ENCODE results near the gene UBR3. TPM values are rescaled to one million over a fixed set of nuclear protein-coding genes. Genes with fewer than 3 reads are reported as not detected.

UBR3 gene
- total RNA-seq, 2 donors from 2014 or later = 30.1 to 38.4 TPM

DNA sequence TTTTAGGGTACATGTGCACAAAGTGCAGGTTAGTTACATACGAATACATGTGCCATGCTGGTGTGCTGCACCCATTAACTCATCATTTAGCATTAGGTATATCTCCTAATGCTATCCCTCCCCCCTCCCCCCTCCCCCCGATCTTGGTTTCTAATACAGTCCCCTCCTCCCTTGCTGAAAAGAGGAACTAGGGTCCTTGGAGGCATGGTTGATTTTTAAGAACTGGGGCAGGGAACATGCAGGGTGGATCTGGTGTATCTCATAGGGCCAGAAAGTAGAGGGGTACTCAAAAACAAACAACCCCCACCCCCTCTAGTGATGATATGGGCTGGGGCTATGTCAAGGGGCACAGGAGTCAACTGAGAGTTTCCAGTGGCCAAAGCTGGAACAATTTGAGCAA is 153.4 kb downstream of the UBR3 start:
- no peaks in the 10 kb centered on the region for H3K27me3 ChIP-seq
- H3K36me3 ChIP-seq = no peaks in the 10 kb centered on the region
- H3K27ac ChIP-seq = no peak overlapping the region
- H3K4me1 ChIP-seq = no peaks in the 10 kb centered on the region
- intact Hi-C loops (cut with DNase I) = no loop called here
- TF ChIP-seq, protein P1, sequence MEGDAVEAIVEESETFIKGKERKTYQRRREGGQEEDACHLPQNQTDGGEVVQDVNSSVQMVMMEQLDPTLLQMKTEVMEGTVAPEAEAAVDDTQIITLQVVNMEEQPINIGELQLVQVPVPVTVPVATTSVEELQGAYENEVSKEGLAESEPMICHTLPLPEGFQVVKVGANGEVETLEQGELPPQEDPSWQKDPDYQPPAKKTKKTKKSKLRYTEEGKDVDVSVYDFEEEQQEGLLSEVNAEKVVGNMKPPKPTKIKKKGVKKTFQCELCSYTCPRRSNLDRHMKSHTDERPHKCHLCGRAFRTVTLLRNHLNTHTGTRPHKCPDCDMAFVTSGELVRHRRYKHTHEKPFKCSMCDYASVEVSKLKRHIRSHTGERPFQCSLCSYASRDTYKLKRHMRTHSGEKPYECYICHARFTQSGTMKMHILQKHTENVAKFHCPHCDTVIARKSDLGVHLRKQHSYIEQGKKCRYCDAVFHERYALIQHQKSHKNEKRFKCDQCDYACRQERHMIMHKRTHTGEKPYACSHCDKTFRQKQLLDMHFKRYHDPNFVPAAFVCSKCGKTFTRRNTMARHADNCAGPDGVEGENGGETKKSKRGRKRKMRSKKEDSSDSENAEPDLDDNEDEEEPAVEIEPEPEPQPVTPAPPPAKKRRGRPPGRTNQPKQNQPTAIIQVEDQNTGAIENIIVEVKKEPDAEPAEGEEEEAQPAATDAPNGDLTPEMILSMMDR (IDR thresholded peaks at IDR 0.05) = no peak
- no peak overlapping the region for H3K4me3 ChIP-seq
- no peak overlapping the region for H3K9ac ChIP-seq (ENCODE audit: low read depth in 2 of 2, low read length in 2 of 2)
- no peaks in the 10 kb centered on the region for H3K9me3 ChIP-seq
- no peak for DNase-seq

DNA sequence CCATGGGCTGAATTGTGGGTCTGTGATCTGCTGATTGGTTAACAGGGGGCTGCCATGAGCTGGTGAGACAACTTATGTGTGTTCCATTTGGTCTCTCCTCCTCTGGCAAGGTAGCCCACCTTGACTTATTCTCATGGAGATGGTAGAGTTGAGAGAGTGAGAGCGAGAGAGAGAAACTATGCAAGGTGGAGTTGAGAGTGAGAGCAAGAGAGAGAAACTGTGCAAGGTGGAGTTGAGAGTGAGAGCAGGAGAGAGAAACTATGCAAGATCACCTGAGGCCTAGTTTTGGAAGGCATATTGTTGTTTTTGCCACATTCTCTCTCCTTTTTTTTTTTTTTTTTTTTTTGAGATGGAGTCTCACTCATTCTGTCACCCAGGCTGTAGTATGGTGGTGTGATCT is 155.7 kb downstream of the UBR3 start:
- Histone ChIP-seq H3K27me3 (no peaks in the 10 kb centered on the region), H3K27ac (no peak overlapping the region), H3K4me3 (no peak overlapping the region), H3K9me3 (no peaks in the 10 kb centered on the region), H3K9ac (ENCODE audit: low read depth in 2 of 2, low read length in 2 of 2) (no peak overlapping the region), H3K4me1 (no peaks in the 10 kb centered on the region), H3K36me3 (no peaks in the 10 kb centered on the region)
- DNase-seq = no peak
- intact Hi-C loops (cut with DNase I) = no loop called here
- TF ChIP-seq, protein P1 (IDR thresholded peaks at IDR 0.05) = no peak

DNA sequence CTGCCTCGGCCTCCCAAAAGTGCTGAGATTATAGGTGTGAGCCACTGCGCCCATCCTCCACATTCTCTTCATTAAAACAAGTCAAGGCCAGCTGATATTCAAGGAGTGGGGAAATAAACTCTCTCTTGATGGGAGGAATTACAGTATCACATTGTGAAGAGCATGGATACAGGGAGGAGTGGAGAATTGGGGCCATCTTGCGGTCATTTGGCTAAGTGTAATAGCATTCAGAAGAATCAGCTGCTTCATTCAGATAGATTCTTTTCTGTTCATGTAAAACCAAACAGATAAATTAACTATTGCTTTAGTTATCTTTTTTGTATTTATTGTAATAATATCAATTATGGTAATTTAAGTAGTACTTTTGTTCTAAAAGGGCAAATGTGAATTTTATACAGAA is 156.3 kb downstream of the UBR3 start:
- Histone ChIP-seq H3K9ac (ENCODE audit: low read depth in 2 of 2, low read length in 2 of 2) (no peak overlapping the region), H3K4me3 (no peak overlapping the region), H3K27me3 (no peaks in the 10 kb centered on the region), H3K27ac (no peak overlapping the region), H3K4me1 (no peaks in the 10 kb centered on the region), H3K36me3 (no peaks in the 10 kb centered on the region), H3K9me3 (no peaks in the 10 kb centered on the region)
- intact Hi-C loops (cut with DNase I) = no loop called here
- TF ChIP-seq, protein P1 (IDR thresholded peaks at IDR 0.05) = no peak
- DNase-seq = no peak

DNA sequence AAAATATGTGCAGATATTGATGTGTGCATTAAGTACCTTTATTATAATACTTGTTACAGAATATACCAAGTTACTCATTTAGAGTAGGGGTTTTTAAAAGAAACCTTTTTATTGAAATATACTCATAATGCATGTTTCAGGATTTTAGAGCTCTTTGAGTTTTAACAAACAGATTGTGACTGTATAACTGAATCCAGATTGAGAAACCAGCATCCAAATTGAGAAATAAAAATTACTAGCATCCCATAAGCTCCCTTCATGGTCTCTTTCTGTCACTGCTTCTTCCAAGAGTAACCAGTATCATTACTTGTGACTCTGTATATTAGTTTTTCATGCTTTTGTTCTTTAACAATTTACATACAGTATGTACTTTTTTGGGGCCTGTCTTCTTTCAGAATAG is 156.9 kb downstream of the UBR3 start:
- no peak overlapping the region for H3K4me3 ChIP-seq
- intact Hi-C loops (cut with DNase I) = no loop called here
- TF ChIP-seq, protein P1 (IDR thresholded peaks at IDR 0.05) = no peak

DNA sequence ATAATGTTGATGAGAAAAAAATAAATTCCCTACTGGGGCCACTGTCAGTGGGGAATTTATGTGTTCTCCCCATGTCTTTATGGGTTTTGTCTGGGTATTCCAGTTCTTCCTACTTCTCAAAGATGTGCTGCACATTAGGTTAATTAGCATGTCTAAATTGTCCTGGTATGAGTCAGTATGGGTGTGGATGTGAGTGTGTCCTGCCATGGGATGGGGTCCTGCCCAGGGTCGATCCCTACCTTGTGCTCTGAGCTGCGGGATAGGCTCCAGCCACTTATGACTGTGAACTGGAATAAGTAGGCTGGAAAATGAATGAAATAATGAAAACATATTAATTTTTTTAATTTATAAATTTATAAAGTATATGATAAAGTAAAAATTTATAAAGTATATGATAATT is 167.5 kb downstream of the UBR3 start:
- no peaks in the 10 kb centered on the region for H3K36me3 ChIP-seq
- H3K4me3 ChIP-seq = no peak overlapping the region
- H3K9me3 ChIP-seq = no peaks in the 10 kb centered on the region
- no peak overlapping the region for H3K27ac ChIP-seq
- H3K9ac ChIP-seq (ENCODE audit: low read depth in 2 of 2, low read length in 2 of 2) = no peak overlapping the region
- TF ChIP-seq, protein P1 (IDR thresholded peaks at IDR 0.05) = no peak
- intact Hi-C loops (cut with DNase I) = no loop called here
- H3K4me1 ChIP-seq = no peaks in the 10 kb centered on the region
- H3K27me3 ChIP-seq = no peaks in the 10 kb centered on the region
- DNase-seq = no peak

More for the DNA sequence above, 156.9 kb downstream of the UBR3 start:
- H3K4me1 ChIP-seq = no peaks in the 10 kb centered on the region
- no peak overlapping the region for H3K27ac ChIP-seq
- H3K9me3 ChIP-seq = no peaks in the 10 kb centered on the region
- no peak overlapping the region for H3K9ac ChIP-seq (ENCODE audit: low read depth in 2 of 2, low read length in 2 of 2)
- H3K27me3 ChIP-seq = no peaks in the 10 kb centered on the region
- no peaks in the 10 kb centered on the region for H3K36me3 ChIP-seq
- no peak for DNase-seq

Measured in colonic mucosa (tissue), 4 donors.